ENCODE data around the gene GP1BB. TPM values are rescaled to one million over a fixed set of nuclear protein-coding genes. Genes with fewer than 3 reads are reported as not detected.

Gene GP1BB
- total RNA-seq, 1 donor from 2014 or later, result not detected

- intact Hi-C loops (cut with micrococcal nuclease), result no loop called here
These were observed 37.8 kb downstream of the GP1BB start for GRCh38 chr22:19760951-19761724.

GRCh38 chr22:19761725-19762567 lies 38.6 kb downstream of the GP1BB start:
- intact Hi-C loops (cut with micrococcal nuclease), result no loop called here
- no peaks in the 10 kb centered on the region for H3K36me3 ChIP-seq
- H3K9me3 ChIP-seq (replicated peaks), result no peaks in the 10 kb centered on the region
- H3K4me3 ChIP-seq, result peak overlapping the region; percentile 51
- no peak overlapping the region for H3K27ac ChIP-seq (replicated peaks)
- no peak for DNase-seq
- peaks cover 94% of the 10 kb centered on the region for H3K27me3 ChIP-seq (ENCODE audit: low read depth)
- peaks cover 36% of the 10 kb centered on the region for H3K4me1 ChIP-seq
- no peak for TF ChIP-seq CTCF (IDR thresholded peaks at IDR 0.05; ENCODE audit: borderline replicate concordance)

More at GRCh38 chr22:19760951-19761724, 37.8 kb downstream of the GP1BB start:
- H3K27me3 ChIP-seq (ENCODE audit: low read depth), result peaks cover 94% of the 10 kb centered on the region
- no peaks in the 10 kb centered on the region for H3K36me3 ChIP-seq
- peaks cover 36% of the 10 kb centered on the region for H3K4me1 ChIP-seq
- H3K27ac ChIP-seq (replicated peaks), result no peak overlapping the region
- H3K9me3 ChIP-seq (replicated peaks), result no peaks in the 10 kb centered on the region
- DNase-seq, result no peak
- no peak for TF ChIP-seq CTCF (IDR thresholded peaks at IDR 0.05; ENCODE audit: borderline replicate concordance)
- H3K4me3 ChIP-seq, result peak overlapping the region; percentile 51

- Histone ChIP-seq H3K4me3 (no peak overlapping the region), H3K27me3 (ENCODE audit: low read depth) (peaks cover 94% of the 10 kb centered on the region), H3K4me1 (peaks cover 42% of the 10 kb centered on the region), H3K9me3 (replicated peaks) (no peaks in the 10 kb centered on the region), H3K36me3 (no peaks in the 10 kb centered on the region), H3K27ac (replicated peaks) (no peak overlapping the region)
- no peak for TF ChIP-seq CTCF (IDR thresholded peaks at IDR 0.05; ENCODE audit: borderline replicate concordance)
- no peak for DNase-seq
- intact Hi-C loops (cut with micrococcal nuclease), result no loop called here
These were observed 39.5 kb downstream of the GP1BB start for GRCh38 chr22:19762568-19763457.

GRCh38 chr22:19763458-19764298 lies 40.3 kb downstream of the GP1BB start:
- Histone ChIP-seq H3K4me1 (peaks cover 49% of the 10 kb centered on the region), H3K4me3 (no peak overlapping the region), H3K36me3 (no peaks in the 10 kb centered on the region), H3K9me3 (replicated peaks) (no peaks in the 10 kb centered on the region), H3K27me3 (ENCODE audit: low read depth) (peaks cover 94% of the 10 kb centered on the region), H3K27ac (replicated peaks) (no peak overlapping the region)
- no peak for DNase-seq
- intact Hi-C loops (cut with micrococcal nuclease), result no loop called here
- TF ChIP-seq CTCF (IDR thresholded peaks at IDR 0.05; ENCODE audit: borderline replicate concordance), result no peak
